ENCODE results near the gene ATF6.

GRCh38 chr1:161810780-161811179 lies 44.7 kb downstream of the ATF6 start:
- TF ChIP-seq EZH2 (IDR thresholded peaks at IDR 0.05) (no peak), FOXP2 (optimal IDR thresholded peaks at IDR 0.05; ENCODE audit: control extremely low read depth, extremely low read length, insufficient read depth) (no peak)
